Spleen (tissue), 7 donors: ENCODE results near the gene C11orf86.

Experiments
- CTCF ChIP-seq, 11 experiments: fragments of 200-600 bp in 7 of 11; fragments of 450-650 bp in 4 of 11; sonication (generic) in 4 of 11; IDR thresholded peaks in 8 of 11; conservative IDR thresholded peaks in 3 of 11; 1 replicate in 7 of 11; 2 replicates in 4 of 11; pipeline versions ENCODE4 v1.4.0 to v1.8.0; 2016 to 2021; ENCODE audit warnings: antibody characterized with exemption in 11 of 11, inconsistent platforms in 4 of 11, mild to moderate bottlenecking in 1 of 11
- POLR2A ChIP-seq, 3 donors: fragments of 450-650 bp; IDR thresholded peaks; one replicate each; pipeline ENCODE4 v1.5.1; 2017; ENCODE audit warnings: antibody characterized with exemption in 3 of 3, mild to moderate bottlenecking in 1 of 3
- donor health status: DM: no; HTN: no; CAD: no; lungs with moderate emphysema.
- donor health status: DM: no; HTN: no; CAD: no.
- donor health status: DM: no; HTN: no; CAD: no.

- TF ChIP-seq CTCF (IDR thresholded peaks at IDR 0.05 in 8 of 11, conservative IDR thresholded peaks at IDR 0.05 in 3 of 11) (no peak), POLR2A (IDR thresholded peaks at IDR 0.05) (no peak)
Observed at GRCh38 chr11:66969584-66970225, 5.4 kb upstream of the C11orf86 start.
